Erythroblast (primary cell): ENCODE measurements around the gene TNFRSF14.
"Not testable (repeated sequence)": the region's sequence is repeated elsewhere in the genome, so short reads cannot be mapped to it uniquely, and the experiment has no call there.

Experiments
- GATA1 ChIP-seq: IDR thresholded peaks from 2 replicates; pipeline ENCODE4 v1.6.1; 2011; ENCODE audit warnings: low read depth, mild to moderate bottlenecking, control low read depth, low read length, moderate library complexity
- POLR2A ChIP-seq: IDR thresholded peaks from 2 replicates; pipeline ENCODE4 v1.6.1; 2011; ENCODE audit warnings: mild to moderate bottlenecking, low read length

DNA sequence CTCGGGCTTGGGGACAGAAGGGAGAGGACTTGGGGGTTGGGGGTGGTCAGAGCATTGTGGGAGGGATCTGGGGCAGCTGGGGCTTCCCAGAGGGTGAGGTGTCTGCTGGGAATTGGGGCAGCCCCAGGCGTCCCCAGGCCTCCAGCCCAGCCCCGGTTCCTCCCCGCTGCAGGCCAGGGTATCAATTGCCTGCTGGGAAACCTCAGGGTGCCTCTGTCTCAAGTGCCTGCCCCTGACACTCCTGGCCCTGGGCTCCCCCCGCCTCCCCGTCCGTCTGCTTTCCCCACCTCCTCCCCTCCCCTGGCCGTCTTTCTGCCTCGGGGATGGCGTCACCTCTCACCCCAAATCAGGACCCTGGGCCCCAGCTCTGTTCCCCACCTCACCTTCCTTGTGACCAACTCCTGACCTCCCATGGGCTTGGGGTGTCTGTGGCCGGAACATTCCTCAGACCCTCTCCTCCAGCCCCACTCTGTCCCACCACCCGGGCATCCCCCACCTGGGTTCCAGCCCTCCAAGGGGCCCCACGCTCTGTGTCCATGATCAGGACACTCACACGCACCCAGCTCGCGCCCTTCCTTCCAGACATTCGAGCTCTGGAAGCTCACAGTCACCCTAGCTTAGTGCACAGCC lies 12.1 kb downstream of the TNFRSF14 start:
- not testable (repeated sequence) for TF ChIP-seq POLR2A, GATA1
